GM19193 (cell line): ENCODE measurements around the gene EPHA7.

Experiments
- POLR2A ChIP-seq: IDR thresholded peaks from 4 replicates; pipeline ENCODE4 v1.6.1; 2011; ENCODE audit not compliant: insufficient read depth, insufficient read length; ENCODE audit errors: extremely low read depth

Gene EPHA7

GRCh38 chr6:93319304-93319703, 100.1 kb downstream of the EPHA7 start:
- no peak for TF ChIP-seq POLR2A

- no peak for TF ChIP-seq POLR2A
Measured at GRCh38 chr6:93318121-93318520, 101.2 kb downstream of the EPHA7 start.

GRCh38 chr6:93317592-93317991, 101.8 kb downstream of the EPHA7 start:
- TF ChIP-seq POLR2A: no peak

GRCh38 chr6:93307505-93308409, 111.6 kb downstream of the EPHA7 start:
- no peak for TF ChIP-seq POLR2A

GRCh38 chr6:93305088-93305487, 114.3 kb downstream of the EPHA7 start:
- no peak for TF ChIP-seq POLR2A

GRCh38 chr6:93304505-93304904, 114.9 kb downstream of the EPHA7 start:
- no peak for TF ChIP-seq POLR2A

GRCh38 chr6:93300661-93301060, 118.7 kb downstream of the EPHA7 start:
- TF ChIP-seq POLR2A: no peak

GRCh38 chr6:93299622-93300021, 119.7 kb downstream of the EPHA7 start:
- TF ChIP-seq POLR2A: no peak

- no peak for TF ChIP-seq POLR2A
Measured at GRCh38 chr6:93295631-93296030, 123.7 kb downstream of the EPHA7 start.

GRCh38 chr6:93294879-93295278, 124.5 kb downstream of the EPHA7 start:
- no peak for TF ChIP-seq POLR2A

- TF ChIP-seq POLR2A: no peak
Measured at GRCh38 chr6:93293872-93294271, 125.5 kb downstream of the EPHA7 start.

GRCh38 chr6:93293460-93293859, 125.9 kb downstream of the EPHA7 start:
- TF ChIP-seq POLR2A: no peak

- no peak for TF ChIP-seq POLR2A
Measured at GRCh38 chr6:93282521-93283031, 136.8 kb downstream of the EPHA7 start.

- TF ChIP-seq POLR2A: no peak
Measured at GRCh38 chr6:93278241-93278640, 141.1 kb downstream of the EPHA7 start.

- TF ChIP-seq POLR2A: no peak
Measured at GRCh38 chr6:93272896-93273295, 146.5 kb downstream of the EPHA7 start.

- no peak for TF ChIP-seq POLR2A
Measured at GRCh38 chr6:93272211-93272610, 147.1 kb downstream of the EPHA7 start.
